GM23338 (cell line): ENCODE data around the gene RBP5. TPM values are rescaled to one million over a fixed set of nuclear protein-coding genes. Genes with fewer than 3 reads are reported as not detected.

Experiments used
- ATAC-seq: fragments of 200-7000 bp; cut with Tn5 transposase; 3 replicates; pipeline ENCODE4 v1.9.1; 2020
- DNase-seq: peaks from one replicate; pipeline ENCODE4 v3.0.0-alpha.2; 2015; ENCODE audit warnings: low spot score
- H2AFZ ChIP-seq: fragments of 200-600 bp; sonication (generic); 2 replicates; pipeline ENCODE4 v1.8.0; 2016; ENCODE audit warnings: antibody characterized with exemption, mild to moderate bottlenecking, moderate library complexity
- H3F3A ChIP-seq: fragments of 200-600 bp; sonication (generic); replicated peaks from 2 replicates; pipeline ENCODE4 v1.8.0; 2017; ENCODE audit warnings: antibody characterized with exemption, mixed run types, low read depth
- H3K27ac ChIP-seq: fragments of 200-600 bp; sonication (generic); 2 replicates; pipeline ENCODE4 v1.6.1; 2016; ENCODE audit warnings: low read depth
- H3K27me3 ChIP-seq: fragments of 200-600 bp; sonication (generic); 2 replicates; pipeline ENCODE4 v1.8.0; 2016; ENCODE audit warnings: mild to moderate bottlenecking, mixed run types, moderate library complexity; ENCODE audit not compliant: insufficient read depth
- H3K36me3 ChIP-seq: fragments of 200-600 bp; sonication (generic); 2 replicates; pipeline ENCODE4 v1.8.0; 2016; ENCODE audit warnings: mild to moderate bottlenecking; ENCODE audit not compliant: insufficient read depth
- H3K4me1 ChIP-seq: fragments of 200-600 bp; sonication (generic); 2 replicates; pipeline ENCODE4 v1.8.0; 2016; ENCODE audit warnings: mild to moderate bottlenecking, moderate library complexity; ENCODE audit not compliant: insufficient read depth
- H3K4me2 ChIP-seq: fragments of 200-600 bp; sonication (generic); 2 replicates; pipeline ENCODE4 v1.7.1; 2017; ENCODE audit warnings: mixed run types
- H3K4me3 ChIP-seq: fragments of 200-600 bp; sonication (generic); 2 replicates; pipeline ENCODE4 v1.6.1; 2016; ENCODE audit warnings: mixed run types
- H3K79me2 ChIP-seq: fragments of 200-600 bp; sonication (generic); replicated peaks from 2 replicates; pipeline ENCODE4 v1.8.0; 2017; ENCODE audit warnings: mild to moderate bottlenecking; ENCODE audit not compliant: insufficient read depth
- H3K9me2 ChIP-seq: fragments of 200-600 bp; sonication (generic); 2 replicates; pipeline ENCODE4 v1.8.0; 2017; ENCODE audit not compliant: insufficient read depth
- H4K20me1 ChIP-seq: fragments of 200-600 bp; sonication (generic); replicated peaks from 2 replicates; pipeline ENCODE4 v1.8.0; 2017; ENCODE audit warnings: mild to moderate bottlenecking; ENCODE audit not compliant: insufficient read depth
- H3K27ac Mint-ChIP-seq: 2 replicates; pipeline ENCODE4 v1.8.0; 2020; ENCODE audit warnings: inconsistent platforms, mild to moderate bottlenecking, moderate library complexity, mixed read lengths
- H3K27me3 Mint-ChIP-seq: 3 replicates; pipeline ENCODE4 v1.8.0; 2022; ENCODE audit warnings: low read depth, mild to moderate bottlenecking, moderate library complexity, mixed read lengths, inconsistent platforms; ENCODE audit not compliant: insufficient read depth, poor library complexity
- H3K36me3 Mint-ChIP-seq: 3 replicates; pipeline ENCODE4 v1.8.0; 2021; ENCODE audit warnings: low read depth, mild to moderate bottlenecking, inconsistent platforms, moderate library complexity, mixed read lengths
- H3K4me1 Mint-ChIP-seq: 3 replicates; pipeline ENCODE4 v1.8.0; 2020; ENCODE audit warnings: mild to moderate bottlenecking, inconsistent platforms, mixed read lengths
- H3K4me3 Mint-ChIP-seq: 3 replicates; pipeline ENCODE4 v1.8.0; 2021; ENCODE audit warnings: moderate library complexity, mild to moderate bottlenecking, inconsistent platforms, mixed read lengths
- H3K9me3 Mint-ChIP-seq: 3 replicates; pipeline ENCODE4 v1.8.0; 2020; ENCODE audit warnings: moderate library complexity, mild to moderate bottlenecking, inconsistent platforms, mixed read lengths
- CREB1 ChIP-seq: fragments of 250-450 bp; sonication (Bioruptor Pico); IDR thresholded peaks from 2 replicates; pipeline ENCODE4 v1.5.0; 2020; ENCODE audit warnings: low read depth, mild to moderate bottlenecking, moderate library complexity
- EZH2 ChIP-seq: fragments of 200-600 bp; sonication (generic); IDR thresholded peaks from one replicate; pipeline ENCODE4 v1.8.0; 2017; ENCODE audit warnings: antibody characterized with exemption, mild to moderate bottlenecking, low read depth; ENCODE audit not compliant: unreplicated experiment
- EZH2phosphoT487 ChIP-seq: fragments of 200-600 bp; sonication (generic); IDR thresholded peaks from one replicate; pipeline ENCODE4 v1.8.1; 2018; ENCODE audit warnings: antibody characterized with exemption; ENCODE audit not compliant: unreplicated experiment
- JUNB ChIP-seq: IDR thresholded peaks from one replicate; pipeline ENCODE4 v1.6.1; 2016; ENCODE audit warnings: antibody characterized with exemption; ENCODE audit not compliant: unreplicated experiment
- NANOG ChIP-seq: IDR thresholded peaks from 2 replicates; pipeline ENCODE4 v1.6.1; 2016; ENCODE audit warnings: antibody characterized with exemption, borderline replicate concordance
- ZNF114 ChIP-seq: fragments of 250-450 bp; sonication (Bioruptor Pico); IDR thresholded peaks from 2 replicates; pipeline ENCODE4 v1.5.0; 2020; ENCODE audit warnings: mild to moderate bottlenecking, moderate library complexity
- polyA plus RNA-seq: library from polyadenylated mRNA; unstranded; fragments of >200 nt; fragmentation: Nextera tagmentation; extraction: Ambion mirVana; gene quantifications from 2 replicates; pipeline ENCODE4 v1.2.1, GENCODE V29; 2016
- total RNA-seq: library from RNA; depleted of rRNA; stranded (reverse); fragments of >200 nt; shearing (Covaris generic); gene quantifications from 2 replicates; pipeline ENCODE4 v1.2.3, GENCODE V29; 2014
- TF ChIP-seq, protein P1 (sequence below), 2 experiments: fragments of 200-600 bp in 1 of 2; sonication (generic) in 1 of 2; conservative IDR thresholded peaks; 2 replicates each; pipeline versions ENCODE4 v1.5.1 to v1.6.1; 2016 to 2017; ENCODE audit warnings: antibody characterized with exemption in 2 of 2, low read depth in 2 of 2, mild to moderate bottlenecking in 2 of 2, moderate library complexity in 1 of 2
- TF ChIP-seq, protein P2 (sequence below): IDR thresholded peaks from one replicate; pipeline ENCODE4 v1.6.1; 2018; ENCODE audit warnings: antibody characterized with exemption; ENCODE audit not compliant: unreplicated experiment
- TF ChIP-seq, protein P3 (sequence below): IDR thresholded peaks from 2 replicates; pipeline ENCODE4 v1.6.1; 2016; ENCODE audit warnings: antibody characterized with exemption

The RBP5 gene
- total and polyA plus RNA-seq, 2 experiments from 2014 or later: 1.2 to 3.0 TPM

DNA sequence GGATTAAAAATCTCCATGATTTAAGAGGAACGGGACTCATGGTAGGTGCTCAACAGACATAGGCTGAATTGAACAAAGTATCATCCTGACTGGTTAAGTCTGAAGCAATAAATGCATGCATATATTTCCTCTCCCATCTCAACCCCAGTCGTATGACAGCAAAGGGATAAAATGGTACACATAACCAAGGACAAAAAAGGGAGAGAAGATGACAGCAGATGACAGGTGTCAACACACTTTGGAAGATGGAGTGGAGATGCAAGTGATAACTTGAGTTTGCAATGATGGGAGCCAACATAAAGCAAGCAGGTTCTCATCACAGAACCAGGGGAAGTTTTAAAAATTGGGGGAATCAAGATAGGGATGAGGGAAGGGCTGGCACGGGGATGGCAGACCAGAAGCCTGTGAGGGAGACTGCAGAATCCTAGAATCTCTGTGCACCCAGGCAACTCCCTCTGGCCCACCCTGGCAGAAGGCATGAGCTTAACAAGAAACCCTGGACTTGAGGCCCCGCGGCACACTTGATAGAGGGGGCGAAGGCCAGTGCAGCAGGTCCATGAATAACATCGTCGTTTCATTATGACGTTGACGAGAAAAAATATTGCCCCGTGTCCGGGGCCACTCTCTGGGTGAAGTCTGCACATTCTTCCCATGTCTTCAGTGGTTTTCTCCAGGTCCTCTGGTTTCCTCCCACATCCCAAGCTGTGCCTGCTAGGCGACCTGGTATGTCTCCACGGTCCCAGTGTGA, 24.7 kb downstream of the RBP5 start (continued):
- no peak for TF ChIP-seq EZH2

DNA sequence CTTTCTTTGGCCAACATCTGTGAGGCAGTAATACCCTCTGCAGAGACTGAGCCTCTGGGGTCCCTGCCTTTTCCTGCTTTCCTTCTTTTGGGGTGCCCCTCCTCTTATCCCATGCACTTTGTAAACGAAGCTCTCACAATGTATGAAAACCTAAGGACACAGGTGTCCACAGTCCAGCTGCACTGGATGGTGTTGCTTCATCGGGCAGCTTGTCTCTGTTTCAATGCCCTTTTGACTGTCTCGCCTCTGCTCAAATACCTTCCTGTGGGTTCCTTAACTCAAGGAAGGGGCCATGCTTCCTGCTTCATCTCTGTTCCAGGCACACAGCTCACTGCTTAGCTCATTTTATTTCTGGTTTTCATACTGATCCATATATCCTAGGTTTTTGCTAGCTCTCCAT, 26.1 kb downstream of the RBP5 start:
- Histone ChIP-seq H3K4me1 (peaks cover 2% of the 10 kb centered on the region; the same call in 1 of the 2 replicates), H3K9me2 (no peaks in the 10 kb centered on the region), H4K20me1 (no peaks in the 10 kb centered on the region; the same call in none of the 2 replicates), H3K4me2 (no peak overlapping the region), H2AFZ (no peak overlapping the region), H3K27ac (no peak overlapping the region), H3K4me3 (no peak overlapping the region), H3K27me3 (no peaks in the 10 kb centered on the region), H3F3A (no peaks in the 10 kb centered on the region), H3K36me3 (no peaks in the 10 kb centered on the region), H3K79me2 (peaks cover 14% of the 10 kb centered on the region; the same call in 1 of the 2 replicates)
- Mint-ChIP-seq H3K4me1 (peaks cover 6% of the 10 kb centered on the region; the same call in 2 of the 3 replicates), H3K4me3 (no peak overlapping the region; the same call in 2 of the 3 replicates), H3K27me3 (peaks cover 3% of the 10 kb centered on the region), H3K36me3 (peaks cover 33% of the 10 kb centered on the region), H3K9me3 (peaks cover 13% of the 10 kb centered on the region; the same call in 2 of the 3 replicates), H3K27ac (no peak overlapping the region)
- TF ChIP-seq EZH2 (no peak), CREB1 (no peak)
- TF ChIP-seq, protein P1, sequence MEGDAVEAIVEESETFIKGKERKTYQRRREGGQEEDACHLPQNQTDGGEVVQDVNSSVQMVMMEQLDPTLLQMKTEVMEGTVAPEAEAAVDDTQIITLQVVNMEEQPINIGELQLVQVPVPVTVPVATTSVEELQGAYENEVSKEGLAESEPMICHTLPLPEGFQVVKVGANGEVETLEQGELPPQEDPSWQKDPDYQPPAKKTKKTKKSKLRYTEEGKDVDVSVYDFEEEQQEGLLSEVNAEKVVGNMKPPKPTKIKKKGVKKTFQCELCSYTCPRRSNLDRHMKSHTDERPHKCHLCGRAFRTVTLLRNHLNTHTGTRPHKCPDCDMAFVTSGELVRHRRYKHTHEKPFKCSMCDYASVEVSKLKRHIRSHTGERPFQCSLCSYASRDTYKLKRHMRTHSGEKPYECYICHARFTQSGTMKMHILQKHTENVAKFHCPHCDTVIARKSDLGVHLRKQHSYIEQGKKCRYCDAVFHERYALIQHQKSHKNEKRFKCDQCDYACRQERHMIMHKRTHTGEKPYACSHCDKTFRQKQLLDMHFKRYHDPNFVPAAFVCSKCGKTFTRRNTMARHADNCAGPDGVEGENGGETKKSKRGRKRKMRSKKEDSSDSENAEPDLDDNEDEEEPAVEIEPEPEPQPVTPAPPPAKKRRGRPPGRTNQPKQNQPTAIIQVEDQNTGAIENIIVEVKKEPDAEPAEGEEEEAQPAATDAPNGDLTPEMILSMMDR (conservative IDR thresholded peaks at IDR 0.05; ENCODE audit: low read depth in 2 of 2): no peak
- TF ChIP-seq, protein P2, sequence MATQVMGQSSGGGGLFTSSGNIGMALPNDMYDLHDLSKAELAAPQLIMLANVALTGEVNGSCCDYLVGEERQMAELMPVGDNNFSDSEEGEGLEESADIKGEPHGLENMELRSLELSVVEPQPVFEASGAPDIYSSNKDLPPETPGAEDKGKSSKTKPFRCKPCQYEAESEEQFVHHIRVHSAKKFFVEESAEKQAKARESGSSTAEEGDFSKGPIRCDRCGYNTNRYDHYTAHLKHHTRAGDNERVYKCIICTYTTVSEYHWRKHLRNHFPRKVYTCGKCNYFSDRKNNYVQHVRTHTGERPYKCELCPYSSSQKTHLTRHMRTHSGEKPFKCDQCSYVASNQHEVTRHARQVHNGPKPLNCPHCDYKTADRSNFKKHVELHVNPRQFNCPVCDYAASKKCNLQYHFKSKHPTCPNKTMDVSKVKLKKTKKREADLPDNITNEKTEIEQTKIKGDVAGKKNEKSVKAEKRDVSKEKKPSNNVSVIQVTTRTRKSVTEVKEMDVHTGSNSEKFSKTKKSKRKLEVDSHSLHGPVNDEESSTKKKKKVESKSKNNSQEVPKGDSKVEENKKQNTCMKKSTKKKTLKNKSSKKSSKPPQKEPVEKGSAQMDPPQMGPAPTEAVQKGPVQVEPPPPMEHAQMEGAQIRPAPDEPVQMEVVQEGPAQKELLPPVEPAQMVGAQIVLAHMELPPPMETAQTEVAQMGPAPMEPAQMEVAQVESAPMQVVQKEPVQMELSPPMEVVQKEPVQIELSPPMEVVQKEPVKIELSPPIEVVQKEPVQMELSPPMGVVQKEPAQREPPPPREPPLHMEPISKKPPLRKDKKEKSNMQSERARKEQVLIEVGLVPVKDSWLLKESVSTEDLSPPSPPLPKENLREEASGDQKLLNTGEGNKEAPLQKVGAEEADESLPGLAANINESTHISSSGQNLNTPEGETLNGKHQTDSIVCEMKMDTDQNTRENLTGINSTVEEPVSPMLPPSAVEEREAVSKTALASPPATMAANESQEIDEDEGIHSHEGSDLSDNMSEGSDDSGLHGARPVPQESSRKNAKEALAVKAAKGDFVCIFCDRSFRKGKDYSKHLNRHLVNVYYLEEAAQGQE: no peak
- ATAC-seq (no peak), DNase-seq (no peak)

DNA sequence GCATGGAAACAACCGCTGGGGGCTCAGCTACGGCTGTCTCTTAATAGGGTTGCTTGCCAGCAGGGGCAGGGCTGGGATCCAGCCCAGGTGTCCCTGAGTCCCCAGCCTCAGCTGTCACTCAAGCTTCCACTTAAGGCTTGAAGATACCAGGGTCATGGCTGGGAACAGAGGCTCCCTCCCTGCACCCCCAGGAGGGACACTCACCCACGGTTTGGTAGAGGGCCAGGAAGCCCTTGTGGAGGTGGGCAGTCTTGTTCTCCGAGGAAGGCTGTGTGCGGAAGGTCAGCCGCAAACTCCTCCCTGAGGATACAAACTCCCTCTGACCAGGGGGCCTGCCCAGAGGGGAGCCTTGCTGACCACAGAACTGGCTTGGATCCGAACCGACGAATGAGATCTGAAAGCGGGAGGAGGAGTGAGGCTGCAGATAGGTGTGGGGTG, 27.0 kb downstream of the RBP5 start:
- H3K27ac ChIP-seq: no peak overlapping the region
- H3K27ac Mint-ChIP-seq: no peak overlapping the region
- no peaks in the 10 kb centered on the region for H3F3A ChIP-seq
- no peak overlapping the region for H3K4me3 Mint-ChIP-seq
- ATAC-seq (peak; percentile 29; the same call in 1 of the 3 replicates), DNase-seq (peak; percentile 20)
- H3K4me1 Mint-ChIP-seq: peaks cover 4% of the 10 kb centered on the region; the same call in 1 of the 3 replicates
- H3K4me1 ChIP-seq: no peaks in the 10 kb centered on the region
- H3K36me3 ChIP-seq: no peaks in the 10 kb centered on the region
- peaks cover 6% of the 10 kb centered on the region for H3K27me3 Mint-ChIP-seq
- no peak overlapping the region for H3K4me2 ChIP-seq
- no peak overlapping the region for H3K4me3 ChIP-seq
- no peaks in the 10 kb centered on the region for H3K27me3 ChIP-seq
- H3K79me2 ChIP-seq: 0 out of 2 replicates have a peak, but pooled peaks cover 9% of the 10 kb centered on the region
- no peak overlapping the region for H2AFZ ChIP-seq
- no peaks in the 10 kb centered on the region; the same call in none of the 2 replicates for H4K20me1 ChIP-seq
- no peaks in the 10 kb centered on the region for H3K9me2 ChIP-seq
- peaks cover 31% of the 10 kb centered on the region for H3K36me3 Mint-ChIP-seq
- peaks cover 13% of the 10 kb centered on the region; the same call in 2 of the 3 replicates for H3K9me3 Mint-ChIP-seq
- TF ChIP-seq CREB1 (no peak), JUNB (no peak), NANOG (no peak), ZNF114 (CRISPR knock-in tag) (no peak), EZH2phosphoT487 (no peak)
- TF ChIP-seq, protein P3, sequence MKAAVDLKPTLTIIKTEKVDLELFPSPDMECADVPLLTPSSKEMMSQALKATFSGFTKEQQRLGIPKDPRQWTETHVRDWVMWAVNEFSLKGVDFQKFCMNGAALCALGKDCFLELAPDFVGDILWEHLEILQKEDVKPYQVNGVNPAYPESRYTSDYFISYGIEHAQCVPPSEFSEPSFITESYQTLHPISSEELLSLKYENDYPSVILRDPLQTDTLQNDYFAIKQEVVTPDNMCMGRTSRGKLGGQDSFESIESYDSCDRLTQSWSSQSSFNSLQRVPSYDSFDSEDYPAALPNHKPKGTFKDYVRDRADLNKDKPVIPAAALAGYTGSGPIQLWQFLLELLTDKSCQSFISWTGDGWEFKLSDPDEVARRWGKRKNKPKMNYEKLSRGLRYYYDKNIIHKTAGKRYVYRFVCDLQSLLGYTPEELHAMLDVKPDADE: no peak
